KMS-11 (cell line): ENCODE measurements around the gene RALGAPA1.
"Not testable (repeated sequence)": the region's sequence is repeated elsewhere in the genome, so short reads cannot be mapped to it uniquely, and the experiment has no call there.

Experiments
- H2AFZ ChIP-seq: fragments of 200-600 bp; sonication (generic); 2 replicates; pipeline ENCODE4 v1.6.1; 2016; ENCODE audit warnings: antibody characterized with exemption, mixed run types, low read depth
- H3K27ac ChIP-seq: fragments of 200-600 bp; sonication (generic); 2 replicates; pipeline ENCODE4 v1.6.1; 2016; ENCODE audit warnings: mild to moderate bottlenecking, mixed run types
- H3K27me3 ChIP-seq: fragments of 200-600 bp; sonication (generic); 2 replicates; pipeline ENCODE4 v1.6.1; 2017; ENCODE audit warnings: mild to moderate bottlenecking, low read depth, mixed run types, moderate library complexity; ENCODE audit not compliant: insufficient read depth
- H3K36me3 ChIP-seq: fragments of 200-600 bp; sonication (generic); 2 replicates; pipeline ENCODE4 v1.6.1; 2017; ENCODE audit warnings: mild to moderate bottlenecking, mixed run types; ENCODE audit not compliant: insufficient read depth
- H3K4me1 ChIP-seq: fragments of 200-600 bp; sonication (generic); 2 replicates; pipeline ENCODE4 v1.6.1; 2016; ENCODE audit warnings: mild to moderate bottlenecking, low read depth, mixed run types; ENCODE audit not compliant: poor library complexity, severe bottlenecking
- H3K4me2 ChIP-seq: fragments of 200-600 bp; sonication (generic); 2 replicates; pipeline ENCODE4 v1.7.0; 2016; ENCODE audit warnings: mild to moderate bottlenecking, mixed run types
- H3K4me3 ChIP-seq: fragments of 200-600 bp; sonication (generic); IDR thresholded peaks from 2 replicates; pipeline ENCODE4 v1.6.1; 2017; ENCODE audit warnings: low read depth, low read length, mixed read lengths; ENCODE audit not compliant: insufficient read depth
- H3K79me2 ChIP-seq: fragments of 200-600 bp; sonication (generic); 2 replicates; pipeline ENCODE4 v1.6.1; 2016; ENCODE audit warnings: low read depth, mixed run types; ENCODE audit not compliant: insufficient read depth
- H3K9ac ChIP-seq: fragments of 200-600 bp; sonication (generic); 2 replicates; pipeline ENCODE4 v1.6.1; 2016; ENCODE audit warnings: mild to moderate bottlenecking, mixed run types
- H4K20me1 ChIP-seq: fragments of 200-600 bp; sonication (generic); 2 replicates; pipeline ENCODE4 v1.6.1; 2016; ENCODE audit warnings: mild to moderate bottlenecking, mixed run types; ENCODE audit not compliant: insufficient read depth
- TF ChIP-seq, protein P1 (sequence below): fragments of 200-600 bp; sonication (generic); conservative IDR thresholded peaks from 2 replicates; pipeline ENCODE4 v1.6.1; 2017; ENCODE audit warnings: low read depth, mild to moderate bottlenecking, antibody characterized with exemption, low read length, moderate library complexity, mixed read lengths

RALGAPA1 gene

DNA sequence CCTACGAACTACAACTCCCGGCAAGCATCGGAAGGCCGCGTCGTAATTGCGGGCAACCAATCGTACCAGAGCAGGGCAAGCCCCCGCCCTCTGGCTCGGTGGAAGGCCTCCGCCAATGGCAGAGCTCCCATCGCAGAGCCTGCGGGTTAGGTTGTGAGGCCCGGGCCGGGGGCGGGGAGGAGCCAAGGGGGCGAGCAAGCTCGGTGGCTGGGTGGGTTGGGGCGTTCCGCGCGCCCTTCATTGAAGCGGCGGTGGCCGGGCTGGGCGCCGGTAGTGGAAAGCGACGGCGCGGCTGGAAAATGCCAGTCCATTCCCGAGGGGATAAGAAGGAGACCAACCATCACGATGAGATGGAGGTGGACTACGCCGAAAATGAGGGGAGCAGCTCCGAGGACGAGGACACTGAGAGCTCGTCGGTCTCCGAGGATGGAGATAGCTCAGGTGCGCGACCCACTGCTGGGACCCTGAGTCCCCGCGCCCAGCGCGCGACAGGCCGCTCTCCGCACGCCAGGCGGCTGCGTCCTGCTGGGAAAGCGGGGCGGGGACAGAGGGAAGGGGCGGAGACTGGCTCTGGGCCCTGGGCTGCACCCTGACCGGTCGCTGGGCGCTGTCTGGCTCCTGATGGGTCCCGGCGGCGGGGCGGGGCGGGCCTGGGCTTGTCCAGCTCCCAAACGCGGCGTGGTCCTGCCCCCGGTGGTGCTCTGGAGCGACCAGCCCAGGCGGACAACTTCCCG lies 17.3 kb upstream of the RALGAPA1 start, which contains the start of gene BRMS1L:
Gene BRMS1L, plus strand, starts transcription at position 121 of the 734 bp plus-strand sequence. Its CDS starts 179 bp downstream, at position 300.
- H3K4me3 ChIP-seq = no peak within 1 kb of the TSS
- H3K27ac ChIP-seq = peak within 1 kb of the TSS; percentile 79
- peaks cover 4% of the 10 kb centered on the region for H3K4me1 ChIP-seq
- no peaks in the 10 kb centered on the region for H3K27me3 ChIP-seq
- peak within 1 kb of the TSS; percentile 69 for H2AFZ ChIP-seq
- H3K4me2 ChIP-seq = peak within 1 kb of the TSS; percentile 58
- TF ChIP-seq, protein P1, sequence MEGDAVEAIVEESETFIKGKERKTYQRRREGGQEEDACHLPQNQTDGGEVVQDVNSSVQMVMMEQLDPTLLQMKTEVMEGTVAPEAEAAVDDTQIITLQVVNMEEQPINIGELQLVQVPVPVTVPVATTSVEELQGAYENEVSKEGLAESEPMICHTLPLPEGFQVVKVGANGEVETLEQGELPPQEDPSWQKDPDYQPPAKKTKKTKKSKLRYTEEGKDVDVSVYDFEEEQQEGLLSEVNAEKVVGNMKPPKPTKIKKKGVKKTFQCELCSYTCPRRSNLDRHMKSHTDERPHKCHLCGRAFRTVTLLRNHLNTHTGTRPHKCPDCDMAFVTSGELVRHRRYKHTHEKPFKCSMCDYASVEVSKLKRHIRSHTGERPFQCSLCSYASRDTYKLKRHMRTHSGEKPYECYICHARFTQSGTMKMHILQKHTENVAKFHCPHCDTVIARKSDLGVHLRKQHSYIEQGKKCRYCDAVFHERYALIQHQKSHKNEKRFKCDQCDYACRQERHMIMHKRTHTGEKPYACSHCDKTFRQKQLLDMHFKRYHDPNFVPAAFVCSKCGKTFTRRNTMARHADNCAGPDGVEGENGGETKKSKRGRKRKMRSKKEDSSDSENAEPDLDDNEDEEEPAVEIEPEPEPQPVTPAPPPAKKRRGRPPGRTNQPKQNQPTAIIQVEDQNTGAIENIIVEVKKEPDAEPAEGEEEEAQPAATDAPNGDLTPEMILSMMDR = no peak
- H4K20me1 ChIP-seq = no peaks in the 10 kb centered on the region
- peak within 1 kb of the TSS; percentile 68; the same call in 1 of the 2 replicates for H3K9ac ChIP-seq
- H3K79me2 ChIP-seq = peaks cover 17% of the 10 kb centered on the region; the same call in 1 of the 2 replicates
- no peaks in the 10 kb centered on the region for H3K36me3 ChIP-seq

GRCh38 chr14:35825968-35826217 lies 16.8 kb upstream of the RALGAPA1 start:
- peak overlapping the region; percentile 68; the same call in 1 of the 2 replicates for H3K9ac ChIP-seq
- no peaks in the 10 kb centered on the region for H3K36me3 ChIP-seq
- no peaks in the 10 kb centered on the region for H4K20me1 ChIP-seq
- H3K27ac ChIP-seq = peak overlapping the region; percentile 79; the same call in 1 of the 2 replicates
- H2AFZ ChIP-seq = peak overlapping the region; percentile 69
- H3K4me2 ChIP-seq = peak overlapping the region; percentile 58
- H3K4me1 ChIP-seq = peaks cover 4% of the 10 kb centered on the region
- peaks cover 17% of the 10 kb centered on the region; the same call in 1 of the 2 replicates for H3K79me2 ChIP-seq
- H3K4me3 ChIP-seq = no peak overlapping the region
- no peaks in the 10 kb centered on the region for H3K27me3 ChIP-seq
- TF ChIP-seq, protein P1 = no peak

- H4K20me1 ChIP-seq, H3K4me3 ChIP-seq, H3K4me2 ChIP-seq, H3K27me3 ChIP-seq, H3K36me3 ChIP-seq, H3K9ac ChIP-seq, H2AFZ ChIP-seq, H3K27ac ChIP-seq, H3K4me1 ChIP-seq: not testable (repeated sequence)
- H3K79me2 ChIP-seq = peaks cover 17% of the 10 kb centered on the region; the same call in 1 of the 2 replicates
These were observed 15.5 kb upstream of the RALGAPA1 start for GRCh38 chr14:35824446-35825165.

GRCh38 chr14:35822501-35822900 lies 13.4 kb upstream of the RALGAPA1 start:
- Histone ChIP-seq H3K27me3 (no peaks in the 10 kb centered on the region), H2AFZ (no peak overlapping the region), H4K20me1 (no peaks in the 10 kb centered on the region), H3K4me3 (no peak overlapping the region), H3K9ac (no peak overlapping the region), H3K79me2 (no peaks in the 10 kb centered on the region; the same call in 1 of the 2 replicates), H3K4me2 (no peak overlapping the region), H3K4me1 (peaks cover under 1% of the 10 kb centered on the region), H3K36me3 (no peaks in the 10 kb centered on the region), H3K27ac (no peak overlapping the region)
- TF ChIP-seq, protein P1 = no peak
